GM18951 (cell line): ENCODE data around the gene SMAD4.

Experiments used
- POLR2A ChIP-seq: IDR thresholded peaks from 4 replicates; pipeline ENCODE4 v1.6.1; 2011; ENCODE audit warnings: mild to moderate bottlenecking; ENCODE audit not compliant: insufficient read length, insufficient read depth; ENCODE audit errors: extremely low read depth
- in situ Hi-C: fragments of 300-500 bp; cut with MboI; formaldehyde crosslinking; loops from one replicate; pipeline ENCODE4 v1.12.0; 2022; ENCODE audit warnings: low sequenced_read_pairs, mixed read lengths, inconsistent platforms; ENCODE audit not compliant: unreplicated experiment

The SMAD4 gene

GRCh38 chr18:51032193-51032592 lies 2.2 kb downstream of the SMAD4 start:
- in situ Hi-C loops, result no loop called here

GRCh38 chr18:51037230-51037629 lies 7.2 kb downstream of the SMAD4 start:
- in situ Hi-C loops, result no loop called here
- TF ChIP-seq POLR2A, result no peak

More at GRCh38 chr18:51032193-51032592, 2.2 kb downstream of the SMAD4 start:
- TF ChIP-seq POLR2A, result no peak

GRCh38 chr18:51038110-51038509 lies 8.1 kb downstream of the SMAD4 start:
- in situ Hi-C loops, result no loop called here
- no peak for TF ChIP-seq POLR2A

- in situ Hi-C loops, result loop anchor here (10.0 kb wide), 1 partner anchor 215 kb away; the partner anchor contains the start of gene MRO
These were observed 9.4 kb downstream of the SMAD4 start for GRCh38 chr18:51039138-51040112.

GRCh38 chr18:51041677-51042352 lies 11.8 kb downstream of the SMAD4 start:
- in situ Hi-C loops, result loop anchor here (10.0 kb wide), 1 partner anchor 217 kb away; the partner anchor contains the start of gene MRO
- TF ChIP-seq POLR2A, result no peak

More at GRCh38 chr18:51039138-51040112, 9.4 kb downstream of the SMAD4 start:
- TF ChIP-seq POLR2A, result no peak

- TF ChIP-seq POLR2A, result no peak
- in situ Hi-C loops, result loop anchor here (10.0 kb wide), 1 partner anchor 220 kb away; the partner anchor contains the start of gene MRO
These were observed 15.0 kb downstream of the SMAD4 start for GRCh38 chr18:51044928-51045585.

- in situ Hi-C loops, result loop anchor here (10.0 kb wide), 1 partner anchor 223 kb away; the partner anchor contains the start of gene MRO
- no peak for TF ChIP-seq POLR2A
These were observed 18.2 kb downstream of the SMAD4 start for GRCh38 chr18:51048190-51048589.

GRCh38 chr18:51049137-51049536 lies 19.1 kb downstream of the SMAD4 start:
- TF ChIP-seq POLR2A, result no peak
- in situ Hi-C loops, result loop anchor here (10.0 kb wide), 1 partner anchor 224 kb away; the partner anchor contains the start of gene MRO

GRCh38 chr18:51051105-51051712 lies 21.2 kb downstream of the SMAD4 start:
- no peak for TF ChIP-seq POLR2A
- in situ Hi-C loops, result no loop called here

- no peak for TF ChIP-seq POLR2A
- in situ Hi-C loops, result no loop called here
These were observed 23.8 kb downstream of the SMAD4 start for GRCh38 chr18:51053814-51054213.

GRCh38 chr18:51054764-51055163 lies 24.8 kb downstream of the SMAD4 start:
- TF ChIP-seq POLR2A, result no peak
- in situ Hi-C loops, result no loop called here

- no peak for TF ChIP-seq POLR2A
- in situ Hi-C loops, result no loop called here
These were observed 30.0 kb downstream of the SMAD4 start for GRCh38 chr18:51059969-51060368.
